ENCODE data around the gene TMEM17.

DNA sequence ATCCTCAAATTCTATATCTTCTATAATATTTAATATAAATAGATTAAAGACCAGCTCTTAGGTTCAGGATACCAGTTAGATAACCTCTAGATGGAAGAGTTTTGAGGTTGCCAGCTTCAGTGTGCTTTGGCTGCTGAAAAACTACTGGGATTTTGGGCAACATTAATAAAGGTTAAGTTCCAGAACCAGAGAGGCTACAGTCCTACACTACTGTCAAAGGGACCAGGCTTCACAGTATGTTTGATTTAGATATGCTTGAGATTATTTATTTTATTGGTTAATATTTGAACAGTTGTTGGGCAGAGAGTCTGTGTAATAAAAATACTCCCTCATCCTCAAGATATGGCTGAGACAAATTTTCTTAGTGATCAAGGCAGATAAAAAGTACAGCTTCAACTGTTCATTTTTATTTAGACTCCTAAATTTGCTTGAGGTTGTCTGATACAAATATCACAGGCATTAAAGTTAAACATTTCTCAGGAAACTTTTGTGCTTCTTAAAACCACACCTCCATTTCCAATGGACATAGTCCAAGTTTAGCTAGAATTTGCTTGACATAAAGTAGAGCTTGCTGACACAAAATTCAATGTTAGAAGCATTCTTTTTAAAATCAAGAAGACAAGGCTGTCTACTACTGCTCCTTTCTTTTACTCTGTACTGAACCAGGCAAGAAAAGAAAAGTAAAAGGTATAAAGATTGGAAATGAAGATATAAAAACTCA, 19.7 kb upstream of the TMEM17 start:
- TF ChIP-seq, protein P1, sequence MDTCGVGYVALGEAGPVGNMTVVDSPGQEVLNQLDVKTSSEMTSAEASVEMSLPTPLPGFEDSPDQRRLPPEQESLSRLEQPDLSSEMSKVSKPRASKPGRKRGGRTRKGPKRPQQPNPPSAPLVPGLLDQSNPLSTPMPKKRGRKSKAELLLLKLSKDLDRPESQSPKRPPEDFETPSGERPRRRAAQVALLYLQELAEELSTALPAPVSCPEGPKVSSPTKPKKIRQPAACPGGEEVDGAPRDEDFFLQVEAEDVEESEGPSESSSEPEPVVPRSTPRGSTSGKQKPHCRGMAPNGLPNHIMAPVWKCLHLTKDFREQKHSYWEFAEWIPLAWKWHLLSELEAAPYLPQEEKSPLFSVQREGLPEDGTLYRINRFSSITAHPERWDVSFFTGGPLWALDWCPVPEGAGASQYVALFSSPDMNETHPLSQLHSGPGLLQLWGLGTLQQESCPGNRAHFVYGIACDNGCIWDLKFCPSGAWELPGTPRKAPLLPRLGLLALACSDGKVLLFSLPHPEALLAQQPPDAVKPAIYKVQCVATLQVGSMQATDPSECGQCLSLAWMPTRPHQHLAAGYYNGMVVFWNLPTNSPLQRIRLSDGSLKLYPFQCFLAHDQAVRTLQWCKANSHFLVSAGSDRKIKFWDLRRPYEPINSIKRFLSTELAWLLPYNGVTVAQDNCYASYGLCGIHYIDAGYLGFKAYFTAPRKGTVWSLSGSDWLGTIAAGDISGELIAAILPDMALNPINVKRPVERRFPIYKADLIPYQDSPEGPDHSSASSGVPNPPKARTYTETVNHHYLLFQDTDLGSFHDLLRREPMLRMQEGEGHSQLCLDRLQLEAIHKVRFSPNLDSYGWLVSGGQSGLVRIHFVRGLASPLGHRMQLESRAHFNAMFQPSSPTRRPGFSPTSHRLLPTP (IDR thresholded peaks at IDR 0.05; ENCODE audit: borderline replicate concordance, extremely low read depth, insufficient read length): no peak
- no peak for TF ChIP-seq SRSF9 (IDR thresholded peaks at IDR 0.05; ENCODE audit: borderline replicate concordance, low read depth, low read length)
- TF ChIP-seq, protein P2, sequence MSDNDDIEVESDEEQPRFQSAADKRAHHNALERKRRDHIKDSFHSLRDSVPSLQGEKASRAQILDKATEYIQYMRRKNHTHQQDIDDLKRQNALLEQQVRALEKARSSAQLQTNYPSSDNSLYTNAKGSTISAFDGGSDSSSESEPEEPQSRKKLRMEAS (CRISPR knock-in tag; IDR thresholded peaks at IDR 0.05): no peak
- no peak for TF ChIP-seq GABPA (tag; conservative IDR thresholded peaks at IDR 0.05; ENCODE audit: low read depth)
- TF ChIP-seq SIN3A (IDR thresholded peaks at IDR 0.05; ENCODE audit: borderline replicate concordance in 2 of 2, control insufficient read depth in 1 of 2, low read depth in 2 of 2, low read length in 2 of 2): no peak
- TF ChIP-seq SRSF1 (IDR thresholded peaks at IDR 0.05; ENCODE audit: low read depth, low read length): no peak
- no peak for TF ChIP-seq TAF9B (IDR thresholded peaks at IDR 0.05; ENCODE audit: partially characterized antibody)
- TF ChIP-seq FOXA1 (IDR thresholded peaks at IDR 0.05; ENCODE audit: borderline replicate concordance): no peak
- TF ChIP-seq, protein P3, sequence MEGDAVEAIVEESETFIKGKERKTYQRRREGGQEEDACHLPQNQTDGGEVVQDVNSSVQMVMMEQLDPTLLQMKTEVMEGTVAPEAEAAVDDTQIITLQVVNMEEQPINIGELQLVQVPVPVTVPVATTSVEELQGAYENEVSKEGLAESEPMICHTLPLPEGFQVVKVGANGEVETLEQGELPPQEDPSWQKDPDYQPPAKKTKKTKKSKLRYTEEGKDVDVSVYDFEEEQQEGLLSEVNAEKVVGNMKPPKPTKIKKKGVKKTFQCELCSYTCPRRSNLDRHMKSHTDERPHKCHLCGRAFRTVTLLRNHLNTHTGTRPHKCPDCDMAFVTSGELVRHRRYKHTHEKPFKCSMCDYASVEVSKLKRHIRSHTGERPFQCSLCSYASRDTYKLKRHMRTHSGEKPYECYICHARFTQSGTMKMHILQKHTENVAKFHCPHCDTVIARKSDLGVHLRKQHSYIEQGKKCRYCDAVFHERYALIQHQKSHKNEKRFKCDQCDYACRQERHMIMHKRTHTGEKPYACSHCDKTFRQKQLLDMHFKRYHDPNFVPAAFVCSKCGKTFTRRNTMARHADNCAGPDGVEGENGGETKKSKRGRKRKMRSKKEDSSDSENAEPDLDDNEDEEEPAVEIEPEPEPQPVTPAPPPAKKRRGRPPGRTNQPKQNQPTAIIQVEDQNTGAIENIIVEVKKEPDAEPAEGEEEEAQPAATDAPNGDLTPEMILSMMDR (IDR thresholded peaks at IDR 0.05 in 2 of 3, conservative IDR thresholded peaks at IDR 0.05 in 1 of 3; ENCODE audit: insufficient read depth in 2 of 3, low read depth in 1 of 3, low read length in 3 of 3): no peak
- TF ChIP-seq, protein P4, sequence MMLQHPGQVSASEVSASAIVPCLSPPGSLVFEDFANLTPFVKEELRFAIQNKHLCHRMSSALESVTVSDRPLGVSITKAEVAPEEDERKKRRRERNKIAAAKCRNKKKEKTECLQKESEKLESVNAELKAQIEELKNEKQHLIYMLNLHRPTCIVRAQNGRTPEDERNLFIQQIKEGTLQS (IDR thresholded peaks at IDR 0.05): no peak
- TF ChIP-seq, protein P4 (CRISPR knock-in tag; conservative IDR thresholded peaks at IDR 0.05): no peak
- no peak for TF ChIP-seq YBX1 (IDR thresholded peaks at IDR 0.05)
- TF ChIP-seq EZH2 (IDR thresholded peaks at IDR 0.05; ENCODE audit: borderline replicate concordance, low read depth, low read length): no peak
